T-cell (primary cell): ENCODE measurements around the gene ZNF683. TPM values are rescaled to one million over a fixed set of nuclear protein-coding genes. Genes with fewer than 3 reads are reported as not detected.
"Not testable (repeated sequence)": the region's sequence is repeated elsewhere in the genome, so short reads cannot be mapped to it uniquely, and the experiment has no call there.

ENCODE experiments used
- ATAC-seq, 4 experiments: fragments of 200-7000 bp in 3 of 4; fragments of 150-1000 bp in 1 of 4; cut with Tn5 transposase; replicated peaks in 1 of 4; 1 replicate in 3 of 4; 2 replicates in 1 of 4; pipeline ENCODE4 v1.10.0; 2021; ENCODE audit warnings: moderate library complexity in 3 of 4, mild to moderate bottlenecking in 2 of 4, moderate number of reproducible peaks in 1 of 4
- CTCF ChIA-PET, 2 donors: fragments of 300-600 bp; sonication (Branson Sonifier 250); formaldehyde crosslinking; loops; one replicate each; lab custom pipeline; 2022; ENCODE audit warnings: antibody characterized with exemption in 2 of 2; lab: Charles Lee
- POLR2A ChIA-PET, 2 donors: fragments of 300-600 bp; sonication (Branson Sonifier 250); formaldehyde crosslinking; loops; one replicate each; lab custom pipeline; 2022; ENCODE audit warnings: antibody characterized with exemption in 2 of 2; lab: Charles Lee
- DNase-seq, 35 experiments: peaks; one replicate each; pipeline versions ENCODE4 v3.0.0 to v3.0.0-alpha.2; 2013 to 2023
- H3K27ac ChIP-seq: one replicate; pipeline ENCODE4 v1.5.1; 2013; ENCODE audit warnings: low read length
- H3K27me3 ChIP-seq, 2 experiments: replicated peaks in 1 of 2; 1 replicate in 1 of 2; 2 replicates in 1 of 2; pipeline versions ENCODE4 v1.6.1 to v1.7.0; 2013; ENCODE audit warnings: low read length in 1 of 2, mixed read lengths in 1 of 2; ENCODE audit not compliant: control insufficient read depth in 2 of 2, insufficient read depth in 2 of 2; ENCODE audit errors: extremely low read depth in 1 of 2
- H3K36me3 ChIP-seq, 2 donors: 1 replicate in 1 of 2; 2 replicates in 1 of 2; pipeline versions ENCODE4 v1.6.1 to v1.7.0; 2013; ENCODE audit warnings: low read length in 1 of 2; ENCODE audit not compliant: control insufficient read depth in 2 of 2, insufficient read depth in 1 of 2; ENCODE audit errors: extremely low read depth in 1 of 2
- H3K4me1 ChIP-seq, 2 experiments: 1 replicate in 1 of 2; 2 replicates in 1 of 2; pipeline versions ENCODE4 v1.6.1 to v1.7.0; 2013; ENCODE audit warnings: low read length in 2 of 2, mixed read lengths in 1 of 2; ENCODE audit not compliant: insufficient read depth in 2 of 2, control insufficient read depth in 1 of 2; ENCODE audit errors: extremely low read depth in 1 of 2
- H3K4me3 ChIP-seq, 2 donors: 1 replicate in 1 of 2; 2 replicates in 1 of 2; pipeline versions ENCODE4 v1.5.1 to v1.7.0; 2013; ENCODE audit warnings: mild to moderate bottlenecking in 2 of 2, low read length in 1 of 2, moderate library complexity in 1 of 2; ENCODE audit not compliant: control insufficient read depth in 1 of 2; ENCODE audit errors: extremely low read depth in 1 of 2
- H3K9me3 ChIP-seq: 2 replicates; pipeline ENCODE4 v1.7.0; 2013
- H3K27ac Mint-ChIP-seq, 2 donors: one replicate each; pipeline ENCODE4 v1.8.0; 2020 to 2021; ENCODE audit warnings: mild to moderate bottlenecking in 2 of 2, mixed read lengths in 2 of 2
- H3K27me3 Mint-ChIP-seq, 2 donors: one replicate each; pipeline ENCODE4 v1.8.0; 2021 to 2022; ENCODE audit warnings: mixed read lengths in 2 of 2
- H3K36me3 Mint-ChIP-seq: one replicate; pipeline ENCODE4 v1.8.0; 2021; ENCODE audit warnings: mixed read lengths
- H3K4me1 Mint-ChIP-seq, 3 donors: one replicate each; pipeline ENCODE4 v1.8.0; 2020 to 2022; ENCODE audit warnings: mixed read lengths in 3 of 3, mild to moderate bottlenecking in 1 of 3
- H3K4me3 Mint-ChIP-seq, 3 donors: one replicate each; pipeline ENCODE4 v1.8.0; 2020 to 2022; ENCODE audit warnings: mild to moderate bottlenecking in 3 of 3, mixed read lengths in 3 of 3, moderate library complexity in 3 of 3
- H3K9me3 Mint-ChIP-seq, 3 donors: one replicate each; pipeline ENCODE4 v1.8.0; 2020 to 2022; ENCODE audit warnings: mixed read lengths in 3 of 3
- WGBS: methylation state at CpG from one replicate; pipeline ENCODE4 v1.1.5; 2013; ENCODE audit warnings: missing lambda C conversion rate; ENCODE audit not compliant: insufficient coverage; 5-methylcytosine and 5-hydroxymethylcytosine counted together
- total RNA-seq, 35 experiments: library from RNA in 6 of 35; stranded (reverse) in 6 of 35; fragments of 120-200 nt in 1 of 35; gene quantifications; one replicate each; pipeline versions ENCODE4 v1.2.1 to v1.2.4 and lab custom pipeline; 2013 to 2026

Gene ZNF683
- total RNA-seq, 5 donors from 2014 or later (not counting 1 experiment from before 2014, with no cell fraction given) = 0.32 to 23.1 (median 5.3) TPM

- H3K4me3 Mint-ChIP-seq, DNase-seq, H3K27ac ChIP-seq, H3K4me3 ChIP-seq, H3K27me3 ChIP-seq, H3K27me3 Mint-ChIP-seq, ATAC-seq, H3K9me3 ChIP-seq, H3K9me3 Mint-ChIP-seq, H3K36me3 ChIP-seq, H3K27ac Mint-ChIP-seq, POLR2A ChIA-PET, H3K4me1 ChIP-seq, H3K4me1 Mint-ChIP-seq, H3K36me3 Mint-ChIP-seq: not testable (repeated sequence)
- no CpG with 5 or more reads among the region's 4 CpGs for whole genome bisulfite sequencing
- CTCF ChIA-PET = interaction anchor here in 1 of 2 donors (0.6 to 0.7 kb wide), 2 partner anchors 36 to 41 kb away, joined by 3 read pairs; no protein-coding TSS in a partner anchor
Observed at GRCh38 chr1:26329380-26329779, 43.2 kb downstream of the ZNF683 start.

DNA sequence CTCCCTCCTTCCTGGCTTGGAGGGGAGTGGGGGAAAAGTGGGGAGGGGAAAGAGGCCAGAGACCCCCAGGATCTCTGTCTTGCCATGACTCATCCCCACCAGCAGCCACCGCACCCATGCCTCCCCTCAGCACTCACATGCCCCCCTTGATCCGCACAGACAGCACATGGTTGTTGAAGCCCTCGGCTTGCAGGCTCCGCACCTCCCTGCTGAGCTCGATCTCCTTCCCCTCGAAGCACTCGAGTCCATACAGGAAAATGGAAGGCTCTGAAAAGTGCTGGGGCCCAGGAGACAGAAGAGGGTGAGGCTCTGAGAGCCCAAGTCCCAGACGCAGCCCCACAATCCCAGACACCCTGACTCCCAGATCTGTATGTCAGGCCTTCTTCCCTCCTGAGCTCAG is 44.0 kb downstream of the ZNF683 start:
- Mint-ChIP-seq H3K36me3 (peaks cover 9% of the 10 kb centered on the region), H3K27ac (no peak overlapping the region), H3K9me3 (no peaks in the 10 kb centered on the region), H3K27me3 (no peaks in the 10 kb centered on the region), H3K4me1 (peaks cover 2 to 7% (median 2%) of the 10 kb centered on the region in 3 donors), H3K4me3 (no peak overlapping the region)
- POLR2A ChIA-PET = no interaction called here
- Histone ChIP-seq H3K36me3 (peaks cover 4 to 10% of the 10 kb centered on the region in 2 donors), H3K4me1 (no peaks in the 10 kb centered on the region), H3K4me3 (no peak overlapping the region), H3K27me3 (no peaks in the 10 kb centered on the region), H3K27ac (no peak overlapping the region), H3K9me3 (no peaks in the 10 kb centered on the region)
- DNase-seq = no peak
- no peak for ATAC-seq
- WGBS = 92% methylated on average over 8 of the region's 8 CpGs
- CTCF ChIA-PET = no interaction called here

- Mint-ChIP-seq H3K27ac (peak overlapping the region in 1 of 2 donors; percentile 36), H3K36me3 (peaks cover 11% of the 10 kb centered on the region), H3K9me3 (no peaks in the 10 kb centered on the region), H3K27me3 (no peaks in the 10 kb centered on the region), H3K4me3 (no peak overlapping the region), H3K4me1 (peaks cover 8 to 13% (median 8%) of the 10 kb centered on the region in 3 donors)
- Histone ChIP-seq H3K36me3 (peaks cover 5 to 16% of the 10 kb centered on the region in 2 donors), H3K27ac (no peak overlapping the region), H3K9me3 (no peaks in the 10 kb centered on the region), H3K27me3 (no peaks in the 10 kb centered on the region), H3K4me1 (peaks cover 0 to 4% of the 10 kb centered on the region in 2 experiments), H3K4me3 (no peak overlapping the region)
- WGBS = 85% methylated on average over 7 of the region's 8 CpGs
- ChIA-PET POLR2A (no interaction called here), CTCF (interaction anchor here (0.7 to 1.3 kb wide), 2 partner anchors 76 to 89 kb away, joined by 3 to 5 read pairs; no protein-coding TSS in a partner anchor)
- DNase-seq (no peak), ATAC-seq (peak in 1 of 4 experiments; percentile 22)
Observed at GRCh38 chr1:26327956-26328362, 44.6 kb downstream of the ZNF683 start.

DNA sequence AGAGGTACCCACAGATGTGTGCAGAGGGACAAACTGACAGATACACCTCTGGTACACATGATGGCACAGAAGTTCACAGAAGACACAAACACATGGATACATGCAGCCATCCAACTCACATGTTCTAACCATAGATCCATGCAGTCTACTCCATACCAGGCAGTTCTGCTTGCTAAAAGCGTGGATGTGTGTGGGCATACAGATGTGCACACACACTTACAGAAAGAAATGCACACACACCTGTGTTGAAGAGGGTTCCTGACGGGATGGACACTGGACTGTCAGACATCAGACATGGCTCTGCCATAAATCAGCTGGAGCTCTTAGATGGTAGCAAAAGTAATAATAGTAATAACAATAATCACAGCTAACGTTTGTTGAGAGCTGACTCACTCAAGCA is 48.0 kb downstream of the ZNF683 start:
- Histone ChIP-seq H3K36me3 (peaks cover 9 to 46% of the 10 kb centered on the region in 2 donors), H3K4me3 (no peak overlapping the region), H3K4me1 (peaks cover 16 to 36% of the 10 kb centered on the region in 2 experiments), H3K9me3 (no peaks in the 10 kb centered on the region), H3K27ac (no peak overlapping the region), H3K27me3 (no peaks in the 10 kb centered on the region)
- WGBS = no CpG with 5 or more reads among the region's 3 CpGs
- Mint-ChIP-seq H3K4me3 (no peak overlapping the region), H3K36me3 (peaks cover 26% of the 10 kb centered on the region), H3K4me1 (peaks cover 34 to 44% (median 41%) of the 10 kb centered on the region in 3 donors), H3K27ac (peak overlapping the region; percentile 11 to 41), H3K27me3 (no peaks in the 10 kb centered on the region), H3K9me3 (no peaks in the 10 kb centered on the region)
- POLR2A ChIA-PET = no interaction called here
- CTCF ChIA-PET = no interaction called here
- ATAC-seq (no peak), DNase-seq (no peak)

- ATAC-seq (no peak), DNase-seq (no peak)
- no peaks in the 10 kb centered on the region for H3K9me3 ChIP-seq
- H3K4me3 ChIP-seq = no peak overlapping the region
- Mint-ChIP-seq H3K4me1 (peaks cover 34 to 46% (median 41%) of the 10 kb centered on the region in 3 donors), H3K27me3 (no peaks in the 10 kb centered on the region), H3K27ac (peak overlapping the region; percentile 83 to 84), H3K9me3 (no peaks in the 10 kb centered on the region), H3K36me3 (peaks cover 35% of the 10 kb centered on the region), H3K4me3 (no peak overlapping the region)
- peaks cover 16 to 38% of the 10 kb centered on the region in 2 experiments for H3K4me1 ChIP-seq
- CTCF ChIA-PET = interaction anchor here (0.7 to 2.9 kb wide), 6 partner anchors 34 to 51 kb away, joined by 4 to 20 read pairs (median 10); partner anchors contain the start of gene SH3BGRL3 (in 1 of the 2)
- no peaks in the 10 kb centered on the region for H3K27me3 ChIP-seq
- POLR2A ChIA-PET = no interaction called here
- no peak overlapping the region for H3K27ac ChIP-seq
- WGBS = no CpG with 5 or more reads among the region's 2 CpGs
- peaks cover 9 to 46% of the 10 kb centered on the region in 2 donors for H3K36me3 ChIP-seq
Observed at GRCh38 chr1:26323382-26323781, 49.2 kb downstream of the ZNF683 start.

DNA sequence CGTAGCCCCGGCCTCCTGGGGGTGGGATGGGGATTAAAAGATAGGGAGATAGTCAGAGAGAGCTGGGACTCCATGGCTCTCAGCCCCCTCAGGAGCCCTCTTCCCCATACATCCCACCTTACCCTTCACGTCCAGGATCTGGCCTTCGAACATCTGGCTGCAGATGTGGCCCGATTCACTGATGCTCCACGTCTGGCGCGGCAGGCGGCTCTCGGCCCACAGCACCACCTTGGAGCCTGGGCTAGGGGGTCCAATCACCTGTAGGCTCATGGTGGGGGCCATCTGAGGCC is 50.6 kb downstream of the ZNF683 start:
- H3K9me3 Mint-ChIP-seq = no peaks in the 10 kb centered on the region
- H3K27ac ChIP-seq = peak overlapping the region; percentile 2
- peaks cover 21 to 46% of the 10 kb centered on the region in 2 experiments for H3K4me1 ChIP-seq
- H3K27ac Mint-ChIP-seq = peak overlapping the region in 1 of 2 donors; percentile 95
- no peak overlapping the region for H3K4me3 ChIP-seq
- no peaks in the 10 kb centered on the region for H3K27me3 ChIP-seq
- no peaks in the 10 kb centered on the region for H3K9me3 ChIP-seq
- WGBS = 84% methylated on average over 6 of the region's 10 CpGs
- ChIA-PET POLR2A (interaction anchor here in 1 of 2 donors (0.6 kb wide), 1 partner anchor 14 kb away, joined by 4 read pairs; no protein-coding TSS in a partner anchor), CTCF (interaction anchor here (0.5 to 2.9 kb wide), 27 partner anchors 14 to 493 kb away, joined by 3 to 23 read pairs (median 5); partner anchors contain the start of genes CEP85 (in 2 of the 2), SH3BGRL3 (in 2 of the 2) and ZNF593 (in 1 of the 2))
- peaks cover 9 to 46% of the 10 kb centered on the region in 2 donors for H3K36me3 ChIP-seq
- ATAC-seq (no peak), DNase-seq (no peak)
- H3K36me3 Mint-ChIP-seq = peaks cover 40% of the 10 kb centered on the region
- H3K4me3 Mint-ChIP-seq = peak overlapping the region in 1 of 3 donors; percentile 99
- no peaks in the 10 kb centered on the region for H3K27me3 Mint-ChIP-seq
- peaks cover 43 to 56% (median 53%) of the 10 kb centered on the region in 3 donors for H3K4me1 Mint-ChIP-seq
